ENCODE results near the gene HCAR1. TPM values are rescaled to one million over a fixed set of nuclear protein-coding genes. Genes with fewer than 3 reads are reported as not detected.
"Not testable (repeated sequence)": the region's sequence is repeated elsewhere in the genome, so short reads cannot be mapped to it uniquely, and the experiment has no call there.

Gene HCAR1
- total and polyA plus RNA-seq, 4 donors, result 0.01 to 0.19 TPM; not detected in 2

- not testable (repeated sequence) for H3K4me3 ChIP-seq (ENCODE audit: low read depth in 1 of 3, low read length in 3 of 3); H3K4me1 ChIP-seq (ENCODE audit: control insufficient read depth in 4 of 4, insufficient read depth in 4 of 4, low read length in 3 of 4); DNase-seq (ENCODE audit: low spot score); H3K9me3 ChIP-seq (ENCODE audit: control insufficient read depth in 4 of 4, low read length in 3 of 4); H3K36me3 ChIP-seq (ENCODE audit: control insufficient read depth in 4 of 4, insufficient read depth in 3 of 4, low read depth in 1 of 4, low read length in 3 of 4); H3K27ac ChIP-seq (ENCODE audit: low read depth in 1 of 2, low read length in 2 of 2); H3K9ac ChIP-seq (ENCODE audit: low read depth in 1 of 2, low read length in 2 of 2); H3K27me3 ChIP-seq (ENCODE audit: control insufficient read depth in 4 of 4, insufficient read depth in 4 of 4, low read length in 3 of 4)
- 80% methylated on average over 2 of the region's 9 CpGs for WGBS
These were observed 30.5 kb downstream of the HCAR1 start for GRCh38 chr12:122700038-122700710.

GRCh38 chr12:122696922-122697321 lies 33.7 kb downstream of the HCAR1 start:
- WGBS, result 87% methylated on average over 2 of the region's 2 CpGs
- H3K4me1 ChIP-seq (ENCODE audit: control insufficient read depth in 4 of 4, insufficient read depth in 4 of 4, low read length in 3 of 4); H3K27ac ChIP-seq (ENCODE audit: low read depth in 1 of 2, low read length in 2 of 2); DNase-seq (ENCODE audit: low spot score); H3K9me3 ChIP-seq (ENCODE audit: control insufficient read depth in 4 of 4, low read length in 3 of 4); H3K4me3 ChIP-seq (ENCODE audit: low read depth in 1 of 3, low read length in 3 of 3); H3K27me3 ChIP-seq (ENCODE audit: control insufficient read depth in 4 of 4, insufficient read depth in 4 of 4, low read length in 3 of 4); H3K9ac ChIP-seq (ENCODE audit: low read depth in 1 of 2, low read length in 2 of 2); H3K36me3 ChIP-seq (ENCODE audit: control insufficient read depth in 4 of 4, insufficient read depth in 3 of 4, low read depth in 1 of 4, low read length in 3 of 4): not testable (repeated sequence)

GRCh38 chr12:122691566-122691965 lies 39.1 kb downstream of the HCAR1 start:
- H3K4me3 ChIP-seq (ENCODE audit: low read depth in 1 of 3, low read length in 3 of 3), result no peak overlapping the region

GRCh38 chr12:122688291-122688690 lies 42.4 kb downstream of the HCAR1 start:
- Histone ChIP-seq H3K4me1 (ENCODE audit: control insufficient read depth in 4 of 4, insufficient read depth in 4 of 4, low read length in 3 of 4) (peaks cover 0 to 10% (median 4%) of the 10 kb centered on the region in 4 donors), H3K9ac (ENCODE audit: low read depth in 1 of 2, low read length in 2 of 2) (no peak overlapping the region), H3K27ac (ENCODE audit: low read depth in 1 of 2, low read length in 2 of 2) (no peak overlapping the region), H3K4me3 (ENCODE audit: low read depth in 1 of 3, low read length in 3 of 3) (no peak overlapping the region), H3K9me3 (ENCODE audit: control insufficient read depth in 4 of 4, low read length in 3 of 4) (no peaks in the 10 kb centered on the region), H3K27me3 (ENCODE audit: control insufficient read depth in 4 of 4, insufficient read depth in 4 of 4, low read length in 3 of 4) (no peaks in the 10 kb centered on the region), H3K36me3 (ENCODE audit: control insufficient read depth in 4 of 4, insufficient read depth in 3 of 4, low read depth in 1 of 4, low read length in 3 of 4) (no peaks in the 10 kb centered on the region)
- WGBS, result 87% methylated on average over 3 of the region's 3 CpGs
- no peak for DNase-seq (ENCODE audit: low spot score)
- TF ChIP-seq REST (IDR thresholded peaks at IDR 0.05) (no peak), NR2F2 (IDR thresholded peaks at IDR 0.05) (no peak), RXRA (IDR thresholded peaks at IDR 0.05) (no peak), HNF4G (IDR thresholded peaks at IDR 0.05) (no peak), YY1 (IDR thresholded peaks at IDR 0.05) (no peak), EGR1 (IDR thresholded peaks at IDR 0.05; ENCODE audit: low read depth in 2 of 2) (no peak), CTCF (IDR thresholded peaks at IDR 0.05; ENCODE audit: low read depth, low read length, missing input control) (no peak), TAF1 (conservative IDR thresholded peaks at IDR 0.05) (no peak)

More at GRCh38 chr12:122691566-122691965, 39.1 kb downstream of the HCAR1 start:
- Histone ChIP-seq H3K27ac (ENCODE audit: low read depth in 1 of 2, low read length in 2 of 2) (no peak overlapping the region), H3K4me1 (ENCODE audit: control insufficient read depth in 4 of 4, insufficient read depth in 4 of 4, low read length in 3 of 4) (peaks cover 0 to 3% (median 0%) of the 10 kb centered on the region in 4 donors), H3K27me3 (ENCODE audit: control insufficient read depth in 4 of 4, insufficient read depth in 4 of 4, low read length in 3 of 4) (no peaks in the 10 kb centered on the region), H3K9me3 (ENCODE audit: control insufficient read depth in 4 of 4, low read length in 3 of 4) (no peaks in the 10 kb centered on the region), H3K9ac (ENCODE audit: low read depth in 1 of 2, low read length in 2 of 2) (no peak overlapping the region), H3K36me3 (ENCODE audit: control insufficient read depth in 4 of 4, insufficient read depth in 3 of 4, low read depth in 1 of 4, low read length in 3 of 4) (no peaks in the 10 kb centered on the region)
- no peak for DNase-seq (ENCODE audit: low spot score)
- 50% methylated on average over 3 of the region's 3 CpGs for WGBS
- TF ChIP-seq NR2F2 (IDR thresholded peaks at IDR 0.05), result no peak
- TF ChIP-seq RAD21 (IDR thresholded peaks at IDR 0.05), result no peak
- no peak for TF ChIP-seq REST (IDR thresholded peaks at IDR 0.05)
- no peak for TF ChIP-seq HNF4A (conservative IDR thresholded peaks at IDR 0.05)

Measured in liver (tissue), 9 donors.